Muscle of arm (tissue), 12 donors: Measurements from ENCODE around the gene PXMP2. TPM values are rescaled to one million over a fixed set of nuclear protein-coding genes. Genes with fewer than 3 reads are reported as not detected.
"Not testable (repeated sequence)": the region's sequence is repeated elsewhere in the genome, so short reads cannot be mapped to it uniquely, and the experiment has no call there.

Source experiments
- DNase-seq: peaks from one replicate; pipeline ENCODE4 v3.0.0-alpha.2; 2013
- polyA plus RNA-seq, 12 donors: library from polyadenylated mRNA; unstranded; fragments of 120-200 nt; gene quantifications; one replicate each; pipeline ENCODE4 v1.2.1, GENCODE V29; 2013; ENCODE audit not compliant: insufficient read length in 12 of 12

The PXMP2 gene
- polyA plus RNA-seq, 12 donors = 12.6 to 26.6 (median 17.2) TPM; not detected in 1

GRCh38 chr12:132685400-132685799 lies 2.0 kb upstream of the PXMP2 start:
- no peak for DNase-seq

GRCh38 chr12:132686825-132687210 lies 569 bp upstream of the PXMP2 start:
- peak; percentile 18 for DNase-seq

- DNase-seq = no peak
These were observed 1.8 kb downstream of the PXMP2 start for GRCh38 chr12:132689227-132689626.

- DNase-seq = no peak
These were observed 2.7 kb downstream of the PXMP2 start for GRCh38 chr12:132690112-132690511.

- not testable (repeated sequence) for DNase-seq
These were observed 4.6 kb downstream of the PXMP2 start for GRCh38 chr12:132692030-132692429.

- DNase-seq = not testable (repeated sequence)
These were observed 7.5 kb downstream of the PXMP2 start for GRCh38 chr12:132694888-132695287.

GRCh38 chr12:132695431-132695830 lies 8.0 kb downstream of the PXMP2 start:
- no peak for DNase-seq

GRCh38 chr12:132698341-132698740 lies 11.0 kb downstream of the PXMP2 start:
- DNase-seq = no peak

GRCh38 chr12:132700212-132700822 lies 12.9 kb downstream of the PXMP2 start:
- DNase-seq = no peak

- DNase-seq = no peak
These were observed 15.3 kb downstream of the PXMP2 start for GRCh38 chr12:132702640-132703039.

- no peak for DNase-seq
These were observed 16.3 kb downstream of the PXMP2 start for GRCh38 chr12:132703641-132704040.

GRCh38 chr12:132707241-132707640 lies 19.9 kb downstream of the PXMP2 start:
- DNase-seq = no peak

GRCh38 chr12:132708150-132708549 lies 20.8 kb downstream of the PXMP2 start:
- no peak for DNase-seq

- DNase-seq = no peak
These were observed 22.6 kb downstream of the PXMP2 start for GRCh38 chr12:132710043-132710404.

- DNase-seq = peak; percentile 75
These were observed 23.2 kb downstream of the PXMP2 start, which contains the start of gene PGAM5 for GRCh38 chr12:132710405-132711079. PGAM5 (plus strand) TSS chr12:132710842; CDS start chr12:132710877, 35 bp downstream.

GRCh38 chr12:132711080-132711843 lies 23.9 kb downstream of the PXMP2 start:
- no peak for DNase-seq

- DNase-seq = no peak
These were observed 25.7 kb downstream of the PXMP2 start for GRCh38 chr12:132713123-132713522.

- DNase-seq = no peak
These were observed 28.5 kb downstream of the PXMP2 start for GRCh38 chr12:132715874-132716273.

GRCh38 chr12:132716356-132716755 lies 29.0 kb downstream of the PXMP2 start:
- DNase-seq = no peak

GRCh38 chr12:132717011-132717410 lies 29.6 kb downstream of the PXMP2 start:
- DNase-seq = no peak

GRCh38 chr12:132717531-132718387 lies 30.4 kb downstream of the PXMP2 start:
- no peak for DNase-seq

GRCh38 chr12:132718644-132719043 lies 31.3 kb downstream of the PXMP2 start:
- DNase-seq = no peak
